H9 (cell line): ENCODE measurements around the gene WNT8B. TPM values are rescaled to one million over a fixed set of nuclear protein-coding genes. Genes with fewer than 3 reads are reported as not detected.

Experiments
- DNase-seq: peaks from one replicate; pipeline ENCODE4 v3.0.0-alpha.2; 2017
- H2AFZ ChIP-seq: one replicate; pipeline ENCODE4 v1.6.1; 2013; ENCODE audit warnings: mild to moderate bottlenecking, low read length, control low read depth, moderate library complexity
- H2AK5ac ChIP-seq: 2 replicates; pipeline ENCODE4 v1.6.1; 2013; ENCODE audit warnings: low read length, control low read depth, mixed read lengths; ENCODE audit not compliant: insufficient read length
- H2BK120ac ChIP-seq: one replicate; pipeline ENCODE4 v1.6.1; 2013; ENCODE audit warnings: low read depth, mild to moderate bottlenecking, low read length, control low read depth, inconsistent platforms; ENCODE audit not compliant: poor library complexity, severe bottlenecking
- H2BK12ac ChIP-seq: 2 replicates; pipeline ENCODE4 v1.6.1; 2013; ENCODE audit warnings: low read length, control low read depth, mixed read lengths, low read depth; ENCODE audit not compliant: insufficient read length
- H2BK15ac ChIP-seq: 2 replicates; pipeline ENCODE4 v1.6.1; 2013; ENCODE audit warnings: low read depth, low read length, control low read depth
- H2BK20ac ChIP-seq: one replicate; pipeline ENCODE4 v1.6.1; 2013; ENCODE audit warnings: low read depth, mild to moderate bottlenecking, low read length, control low read depth, inconsistent platforms; ENCODE audit not compliant: poor library complexity, severe bottlenecking
- H2BK5ac ChIP-seq: 2 replicates; pipeline ENCODE4 v1.6.1; 2013; ENCODE audit warnings: low read length, control low read depth, mixed read lengths; ENCODE audit not compliant: insufficient read length
- H3K14ac ChIP-seq: 2 replicates; pipeline ENCODE4 v1.6.1; 2013; ENCODE audit warnings: low read length, control low read depth; ENCODE audit not compliant: insufficient read depth
- H3K18ac ChIP-seq: 2 replicates; pipeline ENCODE4 v1.6.1; 2013; ENCODE audit warnings: low read depth, mild to moderate bottlenecking, mixed read lengths, low read length, control low read depth; ENCODE audit not compliant: insufficient read length
- H3K23ac ChIP-seq: 2 replicates; pipeline ENCODE4 v1.6.1; 2013; ENCODE audit warnings: low read length, control low read depth, mixed read lengths, low read depth; ENCODE audit not compliant: insufficient read length
- H3K23me2 ChIP-seq: 2 replicates; pipeline ENCODE4 v1.6.1; 2013; ENCODE audit warnings: low read depth, mild to moderate bottlenecking, mixed read lengths, low read length, control low read depth; ENCODE audit not compliant: insufficient read length, poor library complexity, severe bottlenecking
- H3K27ac ChIP-seq: 2 replicates; pipeline ENCODE4 v1.5.1; 2013; ENCODE audit warnings: low read length, control low read depth, mixed read lengths, low read depth; ENCODE audit not compliant: insufficient read length
- H3K27me3 ChIP-seq: 2 replicates; pipeline ENCODE4 v1.6.1; 2013; ENCODE audit warnings: low read length, control low read depth, inconsistent platforms; ENCODE audit not compliant: insufficient read depth
- H3K4ac ChIP-seq: 2 replicates; pipeline ENCODE4 v1.6.1; 2013; ENCODE audit warnings: low read depth, mild to moderate bottlenecking, control low read depth, inconsistent platforms, low read length, moderate library complexity
- H3K4me1 ChIP-seq: 2 replicates; pipeline ENCODE4 v1.6.1; 2013; ENCODE audit warnings: low read length, control low read depth, inconsistent platforms; ENCODE audit not compliant: insufficient read depth
- H3K4me2 ChIP-seq: 2 replicates; pipeline ENCODE4 v1.6.1; 2013; ENCODE audit warnings: low read length, control low read depth, mixed read lengths; ENCODE audit not compliant: insufficient read length, insufficient read depth
- H3K56ac ChIP-seq: 2 replicates; pipeline ENCODE4 v1.6.1; 2013; ENCODE audit warnings: low read depth, mild to moderate bottlenecking, mixed read lengths, low read length, control low read depth; ENCODE audit not compliant: insufficient read length
- H3K79me1 ChIP-seq: 2 replicates; pipeline ENCODE4 v1.6.1; 2013; ENCODE audit warnings: low read depth, mild to moderate bottlenecking, moderate library complexity, low read length, control low read depth, inconsistent platforms; ENCODE audit not compliant: insufficient read depth, poor library complexity, severe bottlenecking
- H3K79me2 ChIP-seq: 2 replicates; pipeline ENCODE4 v1.6.1; 2013; ENCODE audit warnings: low read length, control low read depth, inconsistent platforms; ENCODE audit not compliant: insufficient read depth
- H3K9ac ChIP-seq: 2 replicates; pipeline ENCODE4 v1.6.1; 2013; ENCODE audit warnings: low read length, control low read depth, mixed read lengths; ENCODE audit not compliant: insufficient read length; ENCODE audit errors: extremely low read depth
- H3K9me3 ChIP-seq: one replicate; pipeline ENCODE4 v1.6.1; 2013; ENCODE audit warnings: low read depth, low read length, inconsistent platforms; ENCODE audit not compliant: control insufficient read depth
- H3T11ph ChIP-seq: one replicate; pipeline ENCODE4 v1.6.1; 2013; ENCODE audit warnings: mild to moderate bottlenecking, low read length, control low read depth, inconsistent platforms
- H4K20me1 ChIP-seq: one replicate; pipeline ENCODE4 v1.6.1; 2013; ENCODE audit not compliant: control insufficient read depth, insufficient read length, insufficient read depth
- H4K5ac ChIP-seq: 2 replicates; pipeline ENCODE4 v1.6.1; 2013; ENCODE audit warnings: low read depth, mild to moderate bottlenecking, mixed read lengths, low read length, control low read depth; ENCODE audit not compliant: insufficient read length
- H4K8ac ChIP-seq: replicated peaks from 2 replicates; pipeline ENCODE4 v1.6.1; 2013; ENCODE audit warnings: low read length, control low read depth, mixed read lengths, low read depth; ENCODE audit not compliant: insufficient read length
- H4K91ac ChIP-seq: 2 replicates; pipeline ENCODE4 v1.6.1; 2013; ENCODE audit warnings: low read depth, mild to moderate bottlenecking, moderate library complexity, mixed read lengths, low read length, control low read depth; ENCODE audit not compliant: insufficient read length
- H3K27ac Mint-ChIP-seq, 3 experiments: 2 replicates in 2 of 3; 3 replicates in 1 of 3; pipeline ENCODE4 v1.8.0; 2020 to 2021; ENCODE audit warnings: mixed read lengths in 3 of 3, mild to moderate bottlenecking in 1 of 3, moderate library complexity in 1 of 3
- H3K27me3 Mint-ChIP-seq: 2 replicates; pipeline ENCODE4 v1.8.0; 2021; ENCODE audit warnings: low read depth, mild to moderate bottlenecking, moderate library complexity, mixed read lengths
- H3K36me3 Mint-ChIP-seq, 3 experiments: 2 replicates in 2 of 3; 3 replicates in 1 of 3; pipeline ENCODE4 v1.8.0; 2020 to 2021; ENCODE audit warnings: low read depth in 3 of 3, mixed read lengths in 3 of 3; ENCODE audit not compliant: insufficient read depth in 1 of 3
- H3K4me1 Mint-ChIP-seq, 2 experiments: 2 replicates each; pipeline ENCODE4 v1.8.0; 2020; ENCODE audit warnings: mixed read lengths in 2 of 2
- H3K4me3 Mint-ChIP-seq, 2 experiments: 2 replicates in 1 of 2; 3 replicates in 1 of 2; pipeline ENCODE4 v1.8.0; 2020 to 2021; ENCODE audit warnings: mild to moderate bottlenecking in 2 of 2, mixed read lengths in 2 of 2, moderate library complexity in 1 of 2
- H3K9me3 Mint-ChIP-seq, 2 experiments: 2 replicates in 1 of 2; 3 replicates in 1 of 2; pipeline ENCODE4 v1.8.0; 2020; ENCODE audit warnings: mild to moderate bottlenecking in 2 of 2, mixed read lengths in 2 of 2, moderate library complexity in 1 of 2
- CTCF ChIP-seq: fragments of 200-600 bp; sonication (generic); conservative IDR thresholded peaks from 3 replicates; pipeline ENCODE4 v1.8.0; 2021; ENCODE audit warnings: antibody characterized with exemption, mild to moderate bottlenecking
- WGBS: extraction: QIAGEN DNeasy Blood & Tissue Kit; methylation state at CpG from one replicate; pipeline ENCODE4 v1.1.7; 2013; ENCODE audit warnings: missing lambda C conversion rate, low lambda C conversion rate, mixed read lengths; ENCODE audit not compliant: insufficient read length; ENCODE audit errors: extremely low coverage; 5-methylcytosine and 5-hydroxymethylcytosine counted together
- total RNA-seq: library from RNA; stranded (reverse); gene quantifications from 2 replicates; pipeline ENCODE4 v1.2.1, GENCODE V29; 2021

Gene WNT8B
- total RNA-seq, 1 experiment from 2014 or later, result not detected

- H3K4ac ChIP-seq, result no peak overlapping the region
- no CpG with 5 or more reads among the region's 4 CpGs for WGBS
These were observed 16.2 kb downstream of the WNT8B start for GRCh38 chr10:100479037-100479436.

More at GRCh38 chr10:100479037-100479436, 16.2 kb downstream of the WNT8B start:
- Histone ChIP-seq H3K79me1 (no peaks in the 10 kb centered on the region), H3K56ac (no peak overlapping the region), H3K14ac (no peak overlapping the region), H4K20me1 (no peaks in the 10 kb centered on the region), H3K79me2 (no peaks in the 10 kb centered on the region), H3K18ac (no peak overlapping the region), H3K23me2 (peaks cover 8% of the 10 kb centered on the region), H2BK20ac (no peak overlapping the region), H4K5ac (no peak overlapping the region), H3K27ac (no peak overlapping the region), H2BK15ac (no peak overlapping the region), H3K4me1 (no peaks in the 10 kb centered on the region; the same call in none of the 2 replicates), H4K8ac (no peak overlapping the region), H3T11ph (no peak overlapping the region), H3K27me3 (peaks cover 35% of the 10 kb centered on the region), H4K91ac (no peak overlapping the region), H3K9me3 (no peaks in the 10 kb centered on the region), H2BK5ac (no peak overlapping the region), H3K9ac (no peak overlapping the region), H2AK5ac (no peak overlapping the region), H3K4me2 (no peak overlapping the region), H2AFZ (no peak overlapping the region), H3K23ac (no peak overlapping the region), H2BK12ac (no peak overlapping the region), H2BK120ac (no peak overlapping the region)
- H3K4me1 Mint-ChIP-seq, result peaks cover 16 to 19% of the 10 kb centered on the region in 2 experiments
- H3K27me3 Mint-ChIP-seq, result peaks cover 87% of the 10 kb centered on the region
- H3K27ac Mint-ChIP-seq, result no peak overlapping the region
- H3K36me3 Mint-ChIP-seq, result no peaks in the 10 kb centered on the region; a peak in 1 of 7 replicates
- DNase-seq, result no peak
- no peak for TF ChIP-seq CTCF
- no peak overlapping the region for H3K4me3 Mint-ChIP-seq
- H3K9me3 Mint-ChIP-seq, result 0 out of 5 replicates have a peak, but pooled peaks cover 0 to 3% of the 10 kb centered on the region in 2 experiments
